ENCODE data around the gene RFX5. TPM values are rescaled to one million over a fixed set of nuclear protein-coding genes. Genes with fewer than 3 reads are reported as not detected.

Gene RFX5
- total and polyA plus RNA-seq, 9 of the 15 experiments (the other 6 are each of a cell fraction or from before 2014, with no cell fraction given), result 3.8 to 48.2 (median 32.2) TPM

GRCh38 chr1:151342021-151342420 is 5.0 kb downstream of the RFX5 start (continued):
- TF ChIP-seq, protein P1, sequence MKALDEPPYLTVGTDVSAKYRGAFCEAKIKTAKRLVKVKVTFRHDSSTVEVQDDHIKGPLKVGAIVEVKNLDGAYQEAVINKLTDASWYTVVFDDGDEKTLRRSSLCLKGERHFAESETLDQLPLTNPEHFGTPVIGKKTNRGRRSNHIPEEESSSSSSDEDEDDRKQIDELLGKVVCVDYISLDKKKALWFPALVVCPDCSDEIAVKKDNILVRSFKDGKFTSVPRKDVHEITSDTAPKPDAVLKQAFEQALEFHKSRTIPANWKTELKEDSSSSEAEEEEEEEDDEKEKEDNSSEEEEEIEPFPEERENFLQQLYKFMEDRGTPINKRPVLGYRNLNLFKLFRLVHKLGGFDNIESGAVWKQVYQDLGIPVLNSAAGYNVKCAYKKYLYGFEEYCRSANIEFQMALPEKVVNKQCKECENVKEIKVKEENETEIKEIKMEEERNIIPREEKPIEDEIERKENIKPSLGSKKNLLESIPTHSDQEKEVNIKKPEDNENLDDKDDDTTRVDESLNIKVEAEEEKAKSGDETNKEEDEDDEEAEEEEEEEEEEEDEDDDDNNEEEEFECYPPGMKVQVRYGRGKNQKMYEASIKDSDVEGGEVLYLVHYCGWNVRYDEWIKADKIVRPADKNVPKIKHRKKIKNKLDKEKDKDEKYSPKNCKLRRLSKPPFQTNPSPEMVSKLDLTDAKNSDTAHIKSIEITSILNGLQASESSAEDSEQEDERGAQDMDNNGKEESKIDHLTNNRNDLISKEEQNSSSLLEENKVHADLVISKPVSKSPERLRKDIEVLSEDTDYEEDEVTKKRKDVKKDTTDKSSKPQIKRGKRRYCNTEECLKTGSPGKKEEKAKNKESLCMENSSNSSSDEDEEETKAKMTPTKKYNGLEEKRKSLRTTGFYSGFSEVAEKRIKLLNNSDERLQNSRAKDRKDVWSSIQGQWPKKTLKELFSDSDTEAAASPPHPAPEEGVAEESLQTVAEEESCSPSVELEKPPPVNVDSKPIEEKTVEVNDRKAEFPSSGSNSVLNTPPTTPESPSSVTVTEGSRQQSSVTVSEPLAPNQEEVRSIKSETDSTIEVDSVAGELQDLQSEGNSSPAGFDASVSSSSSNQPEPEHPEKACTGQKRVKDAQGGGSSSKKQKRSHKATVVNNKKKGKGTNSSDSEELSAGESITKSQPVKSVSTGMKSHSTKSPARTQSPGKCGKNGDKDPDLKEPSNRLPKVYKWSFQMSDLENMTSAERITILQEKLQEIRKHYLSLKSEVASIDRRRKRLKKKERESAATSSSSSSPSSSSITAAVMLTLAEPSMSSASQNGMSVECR (CRISPR knock-in tag; IDR thresholded peaks at IDR 0.05), result no peak

GRCh38 chr1:151340870-151341754 is 5.9 kb downstream of the RFX5 start:
- in situ Hi-C loops (cut with MboI), result no loop called here
- BruUV-seq (replicated peaks), result no TSS peak
- H4K20me1 ChIP-seq (replicated peaks; ENCODE audit: control insufficient read depth, insufficient read depth, low read length), result no peaks in the 10 kb centered on the region
- peaks cover 33% of the 10 kb centered on the region; the same call in 2 of the 3 replicates for H3K36me3 ChIP-seq (ENCODE audit: control insufficient read depth, insufficient read depth, low read length)
- DNase-seq (ENCODE audit: extremely low read depth in 1 of 4, low spot score in 3 of 4) (peak; percentile 52 to 89 (median 62)), FAIRE-seq (peak; percentile 95), ATAC-seq (peak; percentile 94)
- ChIA-PET CTCF (ENCODE audit: low intra/inter-chr PET ratio) (interaction anchor here (0.7 to 4.7 kb wide), 5 partner anchors 40 to 242 kb away, joined by 3 to 50 read pairs (median 4); partner anchors contain the start of gene PSMB4), POLR2A (interaction anchor here (0.6 to 5.8 kb wide), 15 partner anchors 9 to 65 kb away, joined by 3 to 39 read pairs (median 5); partner anchors contain the start of genes PI4KB and ZNF687)
- H3K9me3 ChIP-seq (replicated peaks; ENCODE audit: control insufficient read depth, insufficient read depth, low read depth, low read length), result no peaks in the 10 kb centered on the region
- H3K27me3 ChIP-seq (ENCODE audit: control insufficient read depth in 2 of 2, insufficient read depth in 2 of 2, low read length in 2 of 2), result no peaks in the 10 kb centered on the region
- peaks cover 5% of the 10 kb centered on the region; the same call in 2 of the 3 replicates for H3K79me2 ChIP-seq (ENCODE audit: control insufficient read depth, insufficient read depth, low read length)
- H3K27ac ChIP-seq (ENCODE audit: extremely low read depth, low read depth, low read length), result peak overlapping the region; percentile 20; the same call in 1 of the 3 replicates
- no peak overlapping the region for H3K4me2 ChIP-seq (ENCODE audit: insufficient read depth, low read length)
- peaks cover 0 to 3% of the 10 kb centered on the region in 2 experiments; a peak in 3 of 5 replicates for H3K4me1 ChIP-seq (replicated peaks in 1 of 2; ENCODE audit: control insufficient read depth in 2 of 2, insufficient read depth in 2 of 2, low read length in 2 of 2)
- H3K9ac ChIP-seq (ENCODE audit: insufficient read depth in 1 of 2, low read depth in 2 of 2, low read length in 2 of 2), result no peak overlapping the region
- no peak overlapping the region for H2AFZ ChIP-seq (ENCODE audit: low read depth, low read length)
- intact Hi-C loops (cut with micrococcal nuclease), result loop anchor here (1.0 to 10.0 kb wide), 5 partner anchors 40 to 394 kb away; partner anchors contain the start of gene ZNF687
- no peak overlapping the region for H3K4me3 ChIP-seq
- WGBS (ENCODE audit: insufficient coverage, low coverage, missing lambda C conversion rate), result 25% methylated on average over 7 of the region's 7 CpGs
- H3K9me1 ChIP-seq (ENCODE audit: control insufficient read depth, insufficient read depth, low read length), result no peaks in the 10 kb centered on the region
- no peak for TF ChIP-seq RREB1 (CRISPR knock-in tag; IDR thresholded peaks at IDR 0.05)
- TF ChIP-seq SMC3 (conservative IDR thresholded peaks at IDR 0.05; ENCODE audit: insufficient read depth, low read depth, low read length), result peak; percentile 91
- no peak for TF ChIP-seq POLR2AphosphoS2 (IDR thresholded peaks at IDR 0.05; ENCODE audit: low read length)
- TF ChIP-seq NCOA4 (IDR thresholded peaks at IDR 0.05; ENCODE audit: partially characterized antibody), result no peak
- no peak for TF ChIP-seq NFIC (IDR thresholded peaks at IDR 0.05)
- TF ChIP-seq SP1 (CRISPR knock-in tag; IDR thresholded peaks at IDR 0.05), result 0 out of 2 replicates have a peak, but pooled peaks have one; percentile 35
- TF ChIP-seq ELF1 (tag; IDR thresholded peaks at IDR 0.05), result no peak

All from K562 (cell line).